Colonic mucosa (tissue), 4 donors: ENCODE results near the gene NUMB. TPM values are rescaled to one million over a fixed set of nuclear protein-coding genes. Genes with fewer than 3 reads are reported as not detected.

Experiments
- DNase-seq: peaks from one replicate; pipeline ENCODE4 v3.0.0-alpha.2; 2020
- H3K27ac ChIP-seq: fragments of 200-600 bp; one replicate; pipeline ENCODE4 v1.8.0; 2021
- H3K27me3 ChIP-seq: fragments of 200-600 bp; one replicate; pipeline ENCODE4 v1.8.0; 2021
- H3K36me3 ChIP-seq: fragments of 200-600 bp; one replicate; pipeline ENCODE4 v1.8.0; 2021
- H3K4me1 ChIP-seq: fragments of 200-600 bp; one replicate; pipeline ENCODE4 v1.8.0; 2021; ENCODE audit warnings: mild to moderate bottlenecking
- H3K4me3 ChIP-seq: fragments of 200-600 bp; one replicate; pipeline ENCODE4 v1.8.0; 2021
- H3K9ac ChIP-seq, 2 donors: one replicate each; pipeline ENCODE4 v1.7.0; 2013; ENCODE audit warnings: control low read depth in 2 of 2, low read depth in 2 of 2, low read length in 2 of 2
- H3K9me3 ChIP-seq: fragments of 200-600 bp; one replicate; pipeline ENCODE4 v1.8.0; 2021
- CTCF ChIP-seq: fragments of 200-600 bp; IDR thresholded peaks from one replicate; pipeline ENCODE4 v1.8.0; 2022; ENCODE audit warnings: antibody characterized with exemption, mild to moderate bottlenecking
- intact Hi-C: fragments of 100-400 bp; cut with DNase I; formaldehyde crosslinking; loops from one replicate; pipeline ENCODE4 v1.14.1; 2022
- total RNA-seq, 2 donors: library from RNA; stranded (reverse); fragmentation: NEBNext Ultra II Directional in 1 of 2; extraction: Animal tissue kit (Norgen Biotek cat#: 25700) in 1 of 2; gene quantifications; one replicate each; pipeline ENCODE4 v1.2.1, GENCODE V29; 2021
- donor health status: healthy.
- donor health status: DM: no; HTN: no; CAD: no.
- donor health status: DM: no; HTN: no; CAD: no.

NUMB gene
- total RNA-seq, 2 donors from 2014 or later, result 83.1 to 116 TPM

GRCh38 chr14:73233564-73233963 is 224.8 kb downstream of the NUMB start:
- TF ChIP-seq CTCF, result no peak
- Histone ChIP-seq H3K4me1 (peaks cover 8% of the 10 kb centered on the region), H3K27ac (no peak overlapping the region), H3K9ac (no peak overlapping the region), H3K36me3 (no peaks in the 10 kb centered on the region), H3K27me3 (peaks cover 15% of the 10 kb centered on the region), H3K4me3 (no peak overlapping the region), H3K9me3 (no peaks in the 10 kb centered on the region)
- intact Hi-C loops, result no loop called here
- no peak for DNase-seq

GRCh38 chr14:73232984-73233383 is 225.4 kb downstream of the NUMB start:
- peaks cover 3% of the 10 kb centered on the region for H3K4me1 ChIP-seq
- no peak for TF ChIP-seq CTCF
- H3K27me3 ChIP-seq, result peaks cover 9% of the 10 kb centered on the region
- H3K27ac ChIP-seq, result no peak overlapping the region
- H3K9me3 ChIP-seq, result no peaks in the 10 kb centered on the region
- H3K9ac ChIP-seq, result no peak overlapping the region
- DNase-seq, result no peak
- intact Hi-C loops, result no loop called here
- no peaks in the 10 kb centered on the region for H3K36me3 ChIP-seq
- H3K4me3 ChIP-seq, result no peak overlapping the region

- Histone ChIP-seq H3K27ac (no peak overlapping the region), H3K4me3 (no peak overlapping the region), H3K9me3 (no peaks in the 10 kb centered on the region), H3K4me1 (no peaks in the 10 kb centered on the region), H3K27me3 (peaks cover 2% of the 10 kb centered on the region), H3K9ac (no peak overlapping the region), H3K36me3 (no peaks in the 10 kb centered on the region)
- no peak for TF ChIP-seq CTCF
- intact Hi-C loops, result no loop called here
- no peak for DNase-seq
Observed at GRCh38 chr14:73231981-73232851, 226.1 kb downstream of the NUMB start.

- Histone ChIP-seq H3K9me3 (no peaks in the 10 kb centered on the region), H3K9ac (no peak overlapping the region), H3K27ac (no peak overlapping the region), H3K27me3 (no peaks in the 10 kb centered on the region), H3K4me1 (no peaks in the 10 kb centered on the region), H3K36me3 (no peaks in the 10 kb centered on the region), H3K4me3 (no peak overlapping the region)
- intact Hi-C loops, result no loop called here
- TF ChIP-seq CTCF, result no peak
- DNase-seq, result no peak
Observed at GRCh38 chr14:73230051-73230450, 228.3 kb downstream of the NUMB start.

GRCh38 chr14:73227812-73228781 is 230.2 kb downstream of the NUMB start:
- TF ChIP-seq CTCF, result no peak
- Histone ChIP-seq H3K27ac (peak overlapping the region; percentile 2), H3K27me3 (no peaks in the 10 kb centered on the region), H3K4me1 (no peaks in the 10 kb centered on the region), H3K9me3 (no peaks in the 10 kb centered on the region), H3K4me3 (no peak overlapping the region), H3K9ac (no peak overlapping the region), H3K36me3 (no peaks in the 10 kb centered on the region)
- intact Hi-C loops, result no loop called here
- peak; percentile 30 for DNase-seq
